K562 (cell line): ENCODE data around the gene BAG2. TPM values are rescaled to one million over a fixed set of nuclear protein-coding genes. Genes with fewer than 3 reads are reported as not detected.

ENCODE experiments used
- ADNP ChIP-seq: fragments of 200-800 bp; sonication (Bioruptor generic); IDR thresholded peaks from 2 replicates; pipeline ENCODE4 v1.6.1; 2016; ENCODE audit warnings: missing genetic modification characterization, missing compliant biosample characterization
- FOXK2 ChIP-seq, 2 experiments: fragments of 450-650 bp; IDR thresholded peaks in 1 of 2; conservative IDR thresholded peaks in 1 of 2; 2 replicates each; pipeline ENCODE4 v1.6.1; 2016; ENCODE audit warnings: low read depth in 2 of 2, mild to moderate bottlenecking in 1 of 2
- MBD1 ChIP-seq: fragments of 250-450 bp; sonication (Bioruptor Pico); IDR thresholded peaks from 2 replicates; pipeline ENCODE4 v1.8.0; 2022; ENCODE audit warnings: inconsistent platforms
- MYC ChIP-seq, 2 experiments: fragments of 250-450 bp in 1 of 2; sonication (Bioruptor Pico) in 1 of 2; IDR thresholded peaks; 2 replicates each; pipeline versions ENCODE4 v1.5.1 to v1.6.1; 2012 to 2021; ENCODE audit warnings: low read depth in 2 of 2, borderline replicate concordance in 1 of 2, improper control_type of control experiment in 1 of 2, low read length in 1 of 2, mild to moderate bottlenecking in 1 of 2, moderate library complexity in 1 of 2
- PRPF4 ChIP-seq: fragments of 200-400 bp; formaldehyde crosslinking; IDR thresholded peaks from one replicate; pipeline ENCODE4 v1.6.1; 2017; ENCODE audit warnings: low read length, low read depth, mild to moderate bottlenecking; ENCODE audit not compliant: insufficient read depth, poor library complexity, severe bottlenecking
- REST ChIP-seq, 2 experiments: fragments of 450-650 bp; formaldehyde crosslinking in 1 of 2; IDR thresholded peaks; 2 replicates each; pipeline versions ENCODE4 v1.4.0 to v1.6.1; 2014 to 2020; ENCODE audit warnings: mild to moderate bottlenecking in 2 of 2, borderline replicate concordance in 1 of 2, low read depth in 1 of 2
- SIN3B ChIP-seq: fragments of 450-650 bp; IDR thresholded peaks from 2 replicates; pipeline ENCODE4 v1.6.1; 2017; ENCODE audit warnings: low read depth, mild to moderate bottlenecking, moderate library complexity
- polyA plus RNA-seq, 8 experiments: library from polyadenylated mRNA; depleted of rRNA in 4 of 8; stranded (reverse) in 5 of 8; unstranded in 3 of 8; fragments of >200 nt; fragmentation: Nextera tagmentation in 2 of 8; fragmentation: Illumina TruSeq in 1 of 8; extraction: Ambion mirVana in 2 of 8; extraction: Trizol in 1 of 8; gene quantifications; 2 replicates each; pipeline versions ENCODE4 v1.2.1 to v1.2.3, GENCODE V29; 2011 to 2014; ENCODE audit warnings: inconsistent platforms in 1 of 8, missing spikeins in 1 of 8
- total RNA-seq, 7 experiments: library from RNA; depleted of rRNA in 6 of 7; stranded (reverse); fragments of >200 nt in 6 of 7; fragmentation: Illumina TruSeq in 2 of 7; extraction: Trizol in 2 of 7; gene quantifications; 2 replicates each; pipeline versions ENCODE4 v1.2.1 to v1.2.3, GENCODE V29; 2011 to 2021; ENCODE audit warnings: low replicate concordance in 1 of 7
- TF ChIP-seq, protein P1 (sequence below): fragments of 450-650 bp; IDR thresholded peaks from 2 replicates; pipeline ENCODE4 v1.6.1; 2016; ENCODE audit warnings: antibody characterized with exemption
- TF ChIP-seq, protein P2 (sequence below): fragments of 250-450 bp; sonication (Bioruptor Pico); IDR thresholded peaks from 2 replicates; pipeline ENCODE4 v1.4.0; 2020; ENCODE audit warnings: mild to moderate bottlenecking, moderate library complexity, borderline replicate concordance

The BAG2 gene
- total and polyA plus RNA-seq, 9 of the 15 experiments (the other 6 are each of a cell fraction or from before 2014, with no cell fraction given) = 12.8 to 20.7 (median 17.6) TPM

DNA sequence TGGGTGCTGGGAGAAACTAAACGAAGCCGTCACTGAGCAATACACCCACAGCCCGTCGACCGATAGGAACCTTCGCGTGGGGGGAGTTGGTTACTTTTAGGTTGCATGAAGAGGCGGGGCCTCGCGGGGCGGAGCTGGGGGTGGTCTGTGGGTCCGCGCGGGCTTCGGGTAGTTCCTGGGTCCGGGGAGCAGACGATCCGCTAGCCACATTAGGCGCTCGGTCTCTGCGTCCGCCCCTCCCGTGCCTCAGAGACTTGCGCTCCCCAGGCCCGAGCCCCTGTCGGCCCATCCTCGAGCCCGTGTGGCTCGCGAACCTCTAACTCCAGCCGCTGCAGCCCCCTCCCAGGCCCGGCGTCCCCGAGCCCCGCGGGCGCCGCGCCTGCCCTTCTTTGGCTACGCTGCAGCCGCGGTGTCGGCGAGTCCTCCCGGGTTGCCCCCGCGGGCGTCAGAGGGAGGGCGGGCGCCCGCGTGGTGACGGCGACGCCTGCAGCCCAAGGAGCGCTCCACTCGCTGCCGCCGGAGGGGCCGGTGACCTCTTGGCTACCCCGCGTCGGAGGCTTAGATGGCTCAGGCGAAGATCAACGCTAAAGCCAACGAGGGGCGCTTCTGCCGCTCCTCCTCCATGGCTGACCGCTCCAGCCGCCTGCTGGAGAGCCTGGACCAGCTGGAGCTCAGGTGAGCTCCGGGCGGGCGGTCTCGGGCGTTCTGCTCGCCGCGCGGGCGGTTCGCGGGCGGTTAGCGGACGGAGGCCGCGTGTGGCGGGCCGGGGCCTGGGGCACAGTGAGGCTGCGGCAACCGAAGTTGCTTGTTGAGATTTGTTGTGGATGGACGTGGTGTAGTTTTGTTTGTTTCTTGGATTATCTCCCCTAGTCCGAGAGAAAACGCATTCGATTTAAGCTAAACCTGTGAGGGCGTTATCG, at the start of gene BAG2 (continued):
- TF ChIP-seq REST (IDR thresholded peaks at IDR 0.05; ENCODE audit: borderline replicate concordance) (0 out of 2 replicates have a peak, but pooled peaks have one; percentile 4), REST (CRISPR knock-in tag; IDR thresholded peaks at IDR 0.05; ENCODE audit: low read depth) (no peak), MYC (IDR thresholded peaks at IDR 0.05; ENCODE audit: low read depth, low read length) (peak; percentile 66), MYC (CRISPR knock-in tag; IDR thresholded peaks at IDR 0.05; ENCODE audit: borderline replicate concordance, low read depth) (peak; percentile 68; the same call in 1 of the 2 replicates), SIN3B (peak; percentile 46; the same call in 1 of the 2 replicates), ADNP (tag) (no peak), PRPF4 (no peak), MBD1 (CRISPR knock-in tag) (no peak), FOXK2 (conservative IDR thresholded peaks at IDR 0.05 in 1 of 2, IDR thresholded peaks at IDR 0.05 in 1 of 2; ENCODE audit: low read depth in 2 of 2) (peak in 1 of 2 experiments; percentile 97; a peak in 3 of 4 replicates)
- TF ChIP-seq, protein P1, sequence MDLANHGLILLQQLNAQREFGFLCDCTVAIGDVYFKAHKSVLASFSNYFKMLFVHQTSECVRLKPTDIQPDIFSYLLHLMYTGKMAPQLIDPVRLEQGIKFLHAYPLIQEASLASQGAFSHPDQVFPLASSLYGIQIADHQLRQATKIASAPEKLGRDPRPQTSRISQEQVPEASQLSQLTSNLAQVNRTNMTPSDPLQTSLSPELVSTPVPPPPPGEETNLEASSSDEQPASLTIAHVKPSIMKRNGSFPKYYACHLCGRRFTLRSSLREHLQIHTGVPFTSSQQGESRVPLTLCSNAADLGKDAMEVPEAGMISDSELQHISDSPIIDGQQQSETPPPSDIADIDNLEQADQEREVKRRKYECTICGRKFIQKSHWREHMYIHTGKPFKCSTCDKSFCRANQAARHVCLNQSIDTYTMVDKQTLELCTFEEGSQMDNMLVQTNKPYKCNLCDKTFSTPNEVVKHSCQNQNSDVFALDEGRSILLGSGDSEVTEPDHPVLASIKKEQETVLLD = no peak
- TF ChIP-seq, protein P2, sequence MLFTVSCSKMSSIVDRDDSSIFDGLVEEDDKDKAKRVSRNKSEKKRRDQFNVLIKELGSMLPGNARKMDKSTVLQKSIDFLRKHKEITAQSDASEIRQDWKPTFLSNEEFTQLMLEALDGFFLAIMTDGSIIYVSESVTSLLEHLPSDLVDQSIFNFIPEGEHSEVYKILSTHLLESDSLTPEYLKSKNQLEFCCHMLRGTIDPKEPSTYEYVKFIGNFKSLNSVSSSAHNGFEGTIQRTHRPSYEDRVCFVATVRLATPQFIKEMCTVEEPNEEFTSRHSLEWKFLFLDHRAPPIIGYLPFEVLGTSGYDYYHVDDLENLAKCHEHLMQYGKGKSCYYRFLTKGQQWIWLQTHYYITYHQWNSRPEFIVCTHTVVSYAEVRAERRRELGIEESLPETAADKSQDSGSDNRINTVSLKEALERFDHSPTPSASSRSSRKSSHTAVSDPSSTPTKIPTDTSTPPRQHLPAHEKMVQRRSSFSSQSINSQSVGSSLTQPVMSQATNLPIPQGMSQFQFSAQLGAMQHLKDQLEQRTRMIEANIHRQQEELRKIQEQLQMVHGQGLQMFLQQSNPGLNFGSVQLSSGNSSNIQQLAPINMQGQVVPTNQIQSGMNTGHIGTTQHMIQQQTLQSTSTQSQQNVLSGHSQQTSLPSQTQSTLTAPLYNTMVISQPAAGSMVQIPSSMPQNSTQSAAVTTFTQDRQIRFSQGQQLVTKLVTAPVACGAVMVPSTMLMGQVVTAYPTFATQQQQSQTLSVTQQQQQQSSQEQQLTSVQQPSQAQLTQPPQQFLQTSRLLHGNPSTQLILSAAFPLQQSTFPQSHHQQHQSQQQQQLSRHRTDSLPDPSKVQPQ (CRISPR knock-in tag) = no peak
